Ovary (tissue), 9 donors: ENCODE measurements around the gene PPCDC. TPM values are rescaled to one million over a fixed set of nuclear protein-coding genes. Genes with fewer than 3 reads are reported as not detected.

ENCODE experiments used
- DNase-seq, 5 donors: peaks; one replicate each; pipeline ENCODE4 v3.0.0-alpha.2; 2019 to 2020
- H3K27ac ChIP-seq, 2 donors: fragments of 200-600 bp; one replicate each; pipeline versions ENCODE4 v1.5.1 to v1.8.0; 2019 to 2022
- H3K27me3 ChIP-seq: fragments of 200-600 bp; one replicate; pipeline ENCODE4 v1.8.0; 2022
- H3K36me3 ChIP-seq: fragments of 200-600 bp; sonication (generic); one replicate; pipeline ENCODE4 v1.5.1; 2019
- H3K4me1 ChIP-seq: one replicate; pipeline ENCODE4 v1.8.1; 2013; ENCODE audit warnings: mild to moderate bottlenecking, moderate library complexity; ENCODE audit not compliant: insufficient read depth
- H3K4me3 ChIP-seq: fragments of 200-600 bp; sonication (generic); one replicate; pipeline ENCODE4 v1.5.1; 2017
- H3K9me3 ChIP-seq, 2 donors: fragments of 200-600 bp in 1 of 2; sonication (generic) in 1 of 2; one replicate each; pipeline versions ENCODE4 v1.5.1 to v1.8.1; 2013 to 2019; ENCODE audit warnings: mild to moderate bottlenecking in 1 of 2, moderate library complexity in 1 of 2
- CTCF ChIP-seq, 3 donors: fragments of 450-650 bp in 2 of 3; fragments of 200-600 bp in 1 of 3; IDR thresholded peaks; one replicate each; pipeline versions ENCODE4 v1.5.1 to v1.8.0; 2016 to 2022; ENCODE audit warnings: antibody characterized with exemption in 3 of 3, mild to moderate bottlenecking in 1 of 3
- EP300 ChIP-seq: sonication (generic); formaldehyde crosslinking; IDR thresholded peaks from one replicate; pipeline ENCODE4 v1.6.1; 2017; ENCODE audit warnings: antibody characterized with exemption
- POLR2A ChIP-seq: fragments of 450-650 bp; IDR thresholded peaks from one replicate; pipeline ENCODE4 v1.6.1; 2017; ENCODE audit warnings: antibody characterized with exemption, mild to moderate bottlenecking, moderate library complexity
- WGBS, 3 donors: extraction: QIAGEN DNeasy Blood & Tissue Kit in 1 of 3; methylation state at CpG; one replicate each; pipeline versions ENCODE4 v1.1.5 to v1.1.7; 2013 to 2017; 5-methylcytosine and 5-hydroxymethylcytosine counted together
- intact Hi-C, 4 donors: fragments of 100-400 bp; cut with DNase I; formaldehyde crosslinking; loops; one replicate each; pipeline versions ENCODE4 v1.11.0 to v1.15.1; 2022 to 2023
- polyA plus RNA-seq, 2 donors: library from polyadenylated mRNA; stranded (reverse); fragments of 200-250 nt in 1 of 2; fragments of 350-450 nt in 1 of 2; fragmentation: Illumina TruSeq in 1 of 2; extraction: RNeasy Lipid Tissue Mini Kit (QIAGEN cat#74804) in 1 of 2; gene quantifications; one replicate each; pipeline ENCODE4 v1.2.3, GENCODE V29; 2013 to 2014
- total RNA-seq, 7 donors: library from RNA; depleted of rRNA in 2 of 7; stranded (reverse); fragments of >200 nt in 2 of 7; fragmentation: NEBNext Ultra II Directional in 3 of 7; extraction: Animal tissue kit (Norgen Biotek cat#: 25700) in 3 of 7; gene quantifications; one replicate each; pipeline versions ENCODE4 v1.1.0 to v1.2.4, GENCODE V29; 2016 to 2023
- donor health status: DM: no; HTN: no; CAD: no; lungs with moderate emphysema.
- donor health status: DM: no; HTN: no; CAD: no.
- donor health status: Bipolar disorder and iron deficiency.
- donor health status: DM: yes; HTN: yes; CAD: no.
- donor health status: DM: no; HTN: no; CAD: no.
- donor health status: DM: yes; HTN: yes; CAD: no.

PPCDC gene
- total and polyA plus RNA-seq, 9 donors, result 4.0 to 20.6 (median 9.7) TPM

DNA sequence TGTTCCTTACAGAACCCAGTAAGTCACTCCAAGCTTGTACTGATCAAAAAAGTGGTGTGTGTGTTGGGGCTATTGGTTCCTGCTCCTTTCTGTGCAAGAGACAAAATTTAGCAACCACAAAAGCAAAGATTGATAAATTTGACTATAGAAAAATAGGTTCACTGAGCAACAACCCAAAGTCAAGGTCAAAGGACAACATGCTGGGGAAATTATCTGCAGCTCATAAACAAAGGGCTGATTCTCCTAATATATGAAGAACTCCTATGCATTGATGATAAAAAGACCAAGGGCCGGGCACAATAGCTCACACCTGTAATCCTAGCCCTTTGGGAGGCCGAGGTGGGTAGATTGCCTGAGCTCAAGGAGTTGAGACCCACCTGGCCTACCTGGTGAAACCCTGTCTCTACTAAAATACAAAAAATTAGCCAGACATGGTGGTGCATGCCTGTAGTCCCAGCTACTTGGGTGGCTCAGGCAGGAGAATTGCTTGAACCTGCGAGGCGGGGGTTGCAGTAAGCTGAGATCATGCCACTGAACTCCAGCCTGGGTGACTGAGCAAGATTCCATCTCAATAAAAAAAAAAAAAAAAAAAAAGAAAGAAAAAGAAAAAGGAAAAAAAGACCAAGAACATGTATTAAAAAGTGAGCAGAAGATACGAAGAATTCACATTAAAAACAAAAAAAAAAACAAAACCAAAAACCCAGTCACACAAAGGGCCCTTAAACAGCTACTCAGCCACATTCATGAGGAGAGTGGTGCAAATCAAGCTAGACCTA lies 29.8 kb downstream of the PPCDC start:
- intact Hi-C loops, result no loop called here
- Histone ChIP-seq H3K9me3 (no peaks in the 10 kb centered on the region), H3K4me1 (peaks cover 26% of the 10 kb centered on the region), H3K27me3 (no peaks in the 10 kb centered on the region), H3K27ac (no peak overlapping the region), H3K4me3 (no peak overlapping the region), H3K36me3 (no peaks in the 10 kb centered on the region)
- WGBS, 3 donors, result 92 to 96% (median 94%) methylated on average over 5 of the region's 5 CpGs
- no peak for DNase-seq
- TF ChIP-seq POLR2A (no peak), CTCF (IDR thresholded peaks at IDR 0.05) (no peak), EP300 (no peak)

DNA sequence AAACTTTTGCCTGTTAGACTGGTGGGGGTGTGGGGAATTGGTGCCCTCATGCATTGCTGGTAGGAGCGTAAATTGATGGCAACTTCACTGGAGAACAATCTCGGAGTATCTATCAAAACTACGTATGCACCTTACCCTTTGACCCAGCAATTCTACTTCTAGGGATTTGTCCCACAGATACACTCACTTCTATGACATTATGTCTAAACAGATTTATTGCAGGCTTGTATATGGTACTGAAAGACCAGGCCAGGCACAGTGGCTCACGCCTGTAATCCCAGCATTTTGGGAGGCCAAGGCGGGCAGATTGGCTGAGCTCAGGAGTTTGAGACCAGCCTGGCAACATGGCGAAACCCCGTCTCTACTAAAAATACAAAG lies 30.3 kb downstream of the PPCDC start:
- Histone ChIP-seq H3K4me3 (no peak overlapping the region), H3K27me3 (no peaks in the 10 kb centered on the region), H3K27ac (no peak overlapping the region), H3K36me3 (no peaks in the 10 kb centered on the region), H3K4me1 (peaks cover 21% of the 10 kb centered on the region), H3K9me3 (no peaks in the 10 kb centered on the region)
- intact Hi-C loops, result no loop called here
- TF ChIP-seq CTCF (IDR thresholded peaks at IDR 0.05), result no peak
- TF ChIP-seq EP300, result no peak
- no peak for TF ChIP-seq POLR2A
- no peak for DNase-seq
- WGBS, 3 donors, result 94 to 96% (median 96%) methylated on average over 7 of the region's 7 CpGs

GRCh38 chr15:75054172-75054897 lies 30.9 kb downstream of the PPCDC start:
- intact Hi-C loops, result no loop called here

DNA sequence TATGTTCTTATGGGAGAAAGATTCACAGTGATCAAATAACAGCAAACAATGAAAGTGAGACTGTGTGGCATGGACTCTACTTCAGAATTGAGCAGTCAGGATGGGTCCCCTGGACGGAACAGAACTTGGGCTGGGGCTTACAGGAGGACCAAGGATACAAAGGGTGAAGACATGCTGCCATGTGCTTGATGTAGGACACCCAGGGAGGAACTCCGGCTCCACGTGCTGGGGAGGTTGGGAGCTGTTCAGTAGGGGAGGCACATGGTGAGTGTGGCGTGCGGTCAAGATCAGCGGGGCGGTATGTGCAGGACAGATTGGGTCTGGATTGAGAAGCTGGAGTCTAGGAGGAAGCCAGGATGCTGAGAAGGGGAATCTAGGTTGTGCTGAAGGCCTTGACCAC lies 32.6 kb downstream of the PPCDC start:
- intact Hi-C loops, result no loop called here
- H3K4me3 ChIP-seq, result no peak overlapping the region

More at GRCh38 chr15:75054172-75054897, 30.9 kb downstream of the PPCDC start:
- Histone ChIP-seq H3K36me3 (no peaks in the 10 kb centered on the region), H3K27ac (no peak overlapping the region), H3K4me3 (no peak overlapping the region), H3K4me1 (peaks cover 15% of the 10 kb centered on the region), H3K27me3 (no peaks in the 10 kb centered on the region), H3K9me3 (no peaks in the 10 kb centered on the region)
- WGBS, 3 donors, result 29 to 36% (median 34%) methylated on average over 3 of the region's 3 CpGs
- DNase-seq, result no peak
- no peak for TF ChIP-seq EP300
- no peak for TF ChIP-seq CTCF (IDR thresholded peaks at IDR 0.05)
- TF ChIP-seq POLR2A, result no peak

More for the DNA sequence above, 32.6 kb downstream of the PPCDC start:
- Histone ChIP-seq H3K27ac (no peak overlapping the region), H3K27me3 (no peaks in the 10 kb centered on the region), H3K9me3 (no peaks in the 10 kb centered on the region), H3K36me3 (no peaks in the 10 kb centered on the region), H3K4me1 (peaks cover 10% of the 10 kb centered on the region)
- peak in 2 of 5 donors; percentile 9 to 34 for DNase-seq
- WGBS, 3 donors, result 80 to 90% (median 89%) methylated on average over 7 of the region's 7 CpGs
- TF ChIP-seq POLR2A, result no peak
- no peak for TF ChIP-seq EP300
- no peak for TF ChIP-seq CTCF (IDR thresholded peaks at IDR 0.05)
